NCI-H1105 treated with DMSO at 0.1 percent for 48 hours (cell line): ENCODE measurements around the gene RBM18.

Experiments used
- DNase-seq: peaks from one replicate; lab custom pipeline; 2025; lab: John Stamatoyannopoulos, UW

RBM18 gene

DNA sequence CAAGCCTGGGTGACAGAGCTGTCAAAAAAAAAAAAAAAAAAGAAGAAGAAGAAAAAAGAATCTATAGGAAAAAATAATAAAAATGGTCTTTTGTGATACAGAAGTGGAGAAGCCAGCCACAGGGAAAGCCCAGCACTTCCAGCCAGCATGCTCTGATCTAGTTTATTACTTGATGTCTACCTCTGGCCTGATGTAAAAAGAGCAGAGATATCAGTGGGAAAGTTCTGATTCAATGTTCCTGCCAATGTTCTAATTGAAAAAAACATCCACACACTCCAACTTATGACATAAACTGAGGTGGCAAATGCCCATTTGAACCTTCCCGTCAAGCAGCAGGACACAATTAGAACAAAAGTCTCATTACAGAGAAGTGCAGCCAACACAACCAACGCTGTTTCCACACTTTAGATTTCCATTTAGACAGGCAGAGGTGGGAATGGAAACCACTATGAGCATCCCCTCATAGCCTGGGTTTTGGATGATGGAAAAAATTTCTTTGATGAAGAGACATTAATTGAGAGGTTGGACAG, 5.7 kb downstream of the RBM18 start:
- DNase-seq = no peak

DNA sequence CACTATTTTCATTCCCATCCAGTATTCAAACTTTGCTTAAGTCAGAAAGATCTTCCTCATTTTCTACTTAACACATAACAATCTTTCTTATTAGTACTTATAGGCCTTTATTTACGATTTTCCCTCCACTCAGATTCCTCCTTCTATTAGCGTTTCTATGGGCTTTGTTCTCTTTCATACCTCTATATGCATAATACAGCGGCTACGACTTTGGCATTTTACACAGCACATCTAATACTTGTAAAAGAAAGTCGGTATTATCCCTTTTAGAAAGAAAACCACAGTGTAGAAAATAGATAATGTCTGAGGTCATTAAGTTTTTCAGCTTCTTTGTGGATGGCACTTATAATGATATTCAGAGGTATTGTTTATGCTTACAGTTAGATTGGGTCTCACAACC, 8.4 kb downstream of the RBM18 start:
- DNase-seq = no peak

GRCh38 chr9:122254761-122255160, 9.9 kb downstream of the RBM18 start:
- no peak for DNase-seq

- no peak for DNase-seq
Observed at GRCh38 chr9:122252796-122253195, 11.8 kb downstream of the RBM18 start.

DNA sequence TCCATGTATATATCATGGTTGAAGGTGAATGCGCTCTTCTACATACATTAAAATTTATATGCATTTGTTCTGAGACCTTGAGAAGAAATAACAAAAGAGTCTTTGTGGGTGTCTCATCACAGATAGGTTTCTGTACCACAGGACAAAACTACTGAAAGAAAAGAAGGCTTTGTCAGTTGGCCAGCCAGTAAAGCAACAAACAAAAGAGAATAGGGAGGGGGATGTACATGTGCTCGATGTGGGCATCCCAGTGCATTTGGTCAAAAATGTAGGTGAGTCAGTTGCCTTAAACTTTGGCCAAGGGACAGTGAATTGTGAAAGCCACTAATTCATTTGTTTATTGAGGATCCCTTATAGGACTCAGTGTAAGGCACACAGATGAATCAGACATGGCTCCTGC, 13.3 kb downstream of the RBM18 start:
- no peak for DNase-seq

- DNase-seq = no peak
Observed at GRCh38 chr9:122248448-122248865, 16.2 kb downstream of the RBM18 start.

- DNase-seq = no peak
Observed at GRCh38 chr9:122246666-122247065, 18.0 kb downstream of the RBM18 start.

- DNase-seq = no peak
Observed at GRCh38 chr9:122244349-122244748, 20.3 kb downstream of the RBM18 start.

GRCh38 chr9:122239722-122240121, 24.9 kb downstream of the RBM18 start:
- DNase-seq = no peak

GRCh38 chr9:122236681-122237080, 28.0 kb downstream of the RBM18 start:
- DNase-seq = no peak

DNA sequence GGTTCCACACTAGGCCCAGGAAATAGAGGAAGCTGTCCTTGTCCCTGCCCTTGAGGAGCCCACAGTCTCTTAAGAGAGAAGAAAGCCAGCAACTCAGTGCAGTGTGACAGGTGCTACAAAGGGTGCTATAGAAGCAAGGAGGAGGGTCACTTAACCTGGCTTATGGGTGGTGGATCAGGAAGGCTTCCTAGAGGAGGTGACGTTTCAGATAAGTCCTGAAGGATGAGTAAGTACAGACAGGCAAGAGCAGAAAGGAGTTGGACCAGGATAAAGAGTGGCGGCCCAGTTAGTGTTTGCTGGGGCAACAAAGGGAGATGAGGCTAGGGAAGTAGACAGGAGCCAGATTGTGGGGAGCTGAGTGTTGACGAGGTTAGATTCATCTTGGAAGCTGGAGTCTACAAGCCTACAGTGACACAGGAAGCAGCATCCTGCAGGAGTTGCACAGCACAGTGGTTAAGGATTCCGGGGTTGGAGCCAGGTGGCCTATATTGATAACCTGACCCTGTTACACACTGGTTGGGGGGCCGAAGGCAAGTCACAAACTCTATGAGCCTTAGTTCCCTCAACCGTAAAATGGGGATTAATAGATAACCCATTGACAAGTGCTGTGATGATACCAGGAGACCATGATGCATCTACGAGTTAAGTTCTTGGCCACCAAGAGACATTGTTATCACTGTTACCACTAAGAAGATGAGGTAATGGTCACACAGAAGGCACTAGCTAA, 30.5 kb downstream of the RBM18 start:
- DNase-seq = no peak

DNA sequence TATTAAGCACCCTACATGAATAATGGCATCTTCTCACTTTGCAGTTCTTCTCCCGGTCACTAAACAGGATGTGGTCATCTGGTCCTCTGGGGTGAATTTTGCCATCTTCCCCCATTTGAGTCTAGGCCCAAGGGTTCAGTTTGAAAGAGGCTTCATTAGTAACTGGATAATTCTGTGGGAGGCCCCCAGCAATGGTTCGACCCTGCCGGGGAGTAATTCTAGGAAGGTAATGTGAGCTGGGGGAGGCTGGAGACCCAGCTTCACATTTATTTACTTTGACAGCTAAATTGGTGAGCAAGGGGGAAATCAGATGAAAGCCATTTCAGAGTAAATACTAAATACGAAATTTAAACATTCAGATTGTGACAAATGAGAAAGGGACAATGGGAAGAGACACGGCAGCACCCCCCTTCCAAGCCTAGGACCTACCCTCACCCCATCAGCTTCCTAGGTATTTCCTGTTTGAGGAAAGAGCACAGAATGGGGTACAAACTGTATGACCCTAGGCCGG, 31.8 kb downstream of the RBM18 start:
- no peak for DNase-seq

DNA sequence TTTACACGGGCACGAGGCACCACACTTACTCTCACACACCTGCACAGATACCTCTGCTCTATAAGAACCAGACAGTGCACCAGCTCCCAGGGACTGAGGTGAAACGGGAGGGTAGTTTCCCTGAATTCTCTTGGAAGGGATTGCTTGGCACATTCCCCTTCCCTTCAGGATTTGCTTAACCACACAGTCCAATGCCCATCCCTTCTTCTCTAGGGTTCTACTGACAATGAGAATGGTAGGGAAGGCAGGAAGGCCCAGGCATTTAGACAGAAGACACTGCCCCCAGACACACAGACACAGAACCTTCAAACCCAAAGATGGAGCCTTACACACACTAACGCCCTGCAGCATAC, 35.2 kb downstream of the RBM18 start:
- no peak for DNase-seq

GRCh38 chr9:122228568-122229484, 35.8 kb downstream of the RBM18 start, which contains the start of gene LHX6:
Gene LHX6, minus strand, starts transcription at chr9:122228957. Its CDS starts 217 bp downstream, at chr9:122228740.
- peak; percentile 31 for DNase-seq

GRCh38 chr9:122228191-122228567, 36.5 kb downstream of the RBM18 start:
- no peak for DNase-seq

DNA sequence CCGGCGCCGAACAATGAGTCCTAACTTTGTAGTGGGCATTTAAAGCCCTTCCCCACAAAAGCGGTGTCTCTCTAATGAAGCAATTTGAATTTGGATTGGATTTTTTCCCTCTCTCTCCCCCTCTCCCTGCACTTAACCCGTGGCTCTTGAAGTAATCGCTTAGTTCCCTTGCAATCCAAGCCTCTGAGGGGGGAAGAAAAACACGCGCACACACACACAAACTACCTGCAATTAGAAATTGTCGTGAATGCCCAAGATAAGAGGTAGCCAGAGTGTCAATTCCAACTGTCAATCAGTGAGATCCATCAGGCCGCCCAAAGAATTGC, 37.1 kb downstream of the RBM18 start:
- peak; percentile 53 for DNase-seq

DNA sequence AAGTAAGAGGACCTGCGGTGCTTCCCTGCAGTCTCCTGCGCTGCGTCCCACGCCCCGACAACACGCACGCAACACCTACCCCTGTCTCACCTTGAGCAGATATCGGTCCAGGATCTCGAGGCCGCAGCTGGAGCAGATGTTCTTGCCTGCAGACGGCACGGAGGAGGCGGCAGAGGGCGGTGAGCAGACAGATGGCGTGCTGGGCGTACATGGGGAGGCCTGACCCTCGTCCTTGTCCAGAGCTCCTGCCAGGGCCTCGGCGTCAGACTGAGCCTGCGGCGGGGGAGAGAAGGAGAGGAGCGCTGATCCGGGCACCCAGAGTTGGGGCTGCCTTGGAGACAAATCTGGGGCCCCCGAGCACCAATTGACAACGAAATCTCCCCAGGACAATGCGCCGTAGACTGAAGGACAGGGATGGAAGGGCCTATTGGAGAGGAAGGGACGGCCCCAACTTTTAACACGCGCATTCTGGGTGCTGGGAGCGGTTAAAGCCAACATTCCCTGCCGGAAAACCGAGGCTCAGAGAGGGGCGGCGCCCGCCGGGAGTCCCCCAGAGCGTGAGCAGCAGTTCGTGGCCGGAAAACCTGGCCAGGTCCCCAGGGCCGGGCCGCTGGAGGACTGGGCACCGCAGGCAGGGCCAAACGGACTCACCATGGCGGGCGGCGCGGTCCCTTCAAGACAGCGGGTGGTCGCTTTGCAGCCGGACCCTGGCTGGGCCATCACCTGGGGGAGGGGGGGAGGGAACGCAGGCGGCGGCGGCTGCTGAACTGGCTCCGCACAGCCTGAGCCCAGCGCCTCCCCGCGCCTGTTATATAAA, 37.7 kb downstream of the RBM18 start:
- DNase-seq = no peak

- DNase-seq = no peak
Observed at GRCh38 chr9:122226142-122226757, 38.4 kb downstream of the RBM18 start.

- no peak for DNase-seq
Observed at GRCh38 chr9:122225312-122226141, 39.1 kb downstream of the RBM18 start.

DNA sequence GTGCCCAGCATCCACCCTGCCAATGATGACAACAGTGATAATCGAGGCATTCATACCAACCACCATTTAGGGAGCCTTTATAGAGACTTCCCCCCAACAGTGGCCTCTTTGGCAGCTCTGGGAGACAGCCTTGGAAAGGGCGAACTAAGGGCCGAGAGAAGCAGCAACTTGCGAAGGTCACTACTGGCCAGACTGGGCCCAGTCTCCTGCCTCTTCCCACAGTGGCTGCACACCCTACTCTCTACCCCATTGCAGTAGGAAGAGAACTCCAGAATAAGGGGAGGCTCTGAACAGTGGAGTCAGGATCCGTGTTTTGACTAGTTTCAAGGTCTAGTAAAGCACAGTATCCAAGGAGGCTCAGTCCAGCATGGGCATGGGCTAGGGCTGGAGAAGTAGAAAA, 41.2 kb downstream of the RBM18 start:
- no peak for DNase-seq

- no peak for DNase-seq
Observed at GRCh38 chr9:122222791-122223190, 41.8 kb downstream of the RBM18 start.
